ENCODE data around the gene TSPAN10.

DNA sequence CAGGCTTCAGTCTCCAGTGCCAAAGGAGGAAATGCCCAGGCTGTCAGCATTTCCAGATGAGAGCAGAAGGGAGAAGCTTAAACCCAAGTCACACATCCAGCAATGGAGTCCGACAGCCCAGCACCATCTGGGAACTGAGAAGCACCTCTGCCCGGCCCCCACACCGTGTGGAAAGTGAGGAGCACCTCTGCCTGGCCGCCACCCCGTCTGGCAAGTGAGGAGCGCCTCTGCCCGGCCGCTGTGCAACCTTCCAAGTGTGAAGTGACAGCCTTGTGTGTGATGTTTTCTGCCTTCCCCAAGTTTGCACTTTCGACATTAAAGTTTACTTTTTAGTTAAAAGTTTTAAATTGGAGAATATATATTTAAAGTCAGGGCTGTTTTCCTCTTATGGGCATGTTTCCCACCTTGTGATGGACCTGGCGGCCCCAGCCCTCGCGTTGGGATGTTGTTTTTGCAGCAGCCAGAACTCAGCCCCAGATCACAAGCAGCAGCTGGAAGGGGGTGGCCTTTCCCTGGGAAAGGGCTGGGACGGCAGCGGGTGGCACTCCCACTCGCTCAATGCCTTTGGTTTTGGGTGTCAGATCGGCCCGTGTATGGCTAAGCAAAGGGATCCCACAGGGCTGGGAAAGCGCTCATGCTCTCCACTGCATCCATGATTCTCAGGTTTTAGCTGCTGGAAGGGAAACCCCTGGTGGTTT is 36.7 kb downstream of the TSPAN10 start:
- TF ChIP-seq POLR2AphosphoS5 (IDR thresholded peaks at IDR 0.05) (no peak), EP300 (IDR thresholded peaks at IDR 0.05) (no peak)
- TF ChIP-seq, protein P1, sequence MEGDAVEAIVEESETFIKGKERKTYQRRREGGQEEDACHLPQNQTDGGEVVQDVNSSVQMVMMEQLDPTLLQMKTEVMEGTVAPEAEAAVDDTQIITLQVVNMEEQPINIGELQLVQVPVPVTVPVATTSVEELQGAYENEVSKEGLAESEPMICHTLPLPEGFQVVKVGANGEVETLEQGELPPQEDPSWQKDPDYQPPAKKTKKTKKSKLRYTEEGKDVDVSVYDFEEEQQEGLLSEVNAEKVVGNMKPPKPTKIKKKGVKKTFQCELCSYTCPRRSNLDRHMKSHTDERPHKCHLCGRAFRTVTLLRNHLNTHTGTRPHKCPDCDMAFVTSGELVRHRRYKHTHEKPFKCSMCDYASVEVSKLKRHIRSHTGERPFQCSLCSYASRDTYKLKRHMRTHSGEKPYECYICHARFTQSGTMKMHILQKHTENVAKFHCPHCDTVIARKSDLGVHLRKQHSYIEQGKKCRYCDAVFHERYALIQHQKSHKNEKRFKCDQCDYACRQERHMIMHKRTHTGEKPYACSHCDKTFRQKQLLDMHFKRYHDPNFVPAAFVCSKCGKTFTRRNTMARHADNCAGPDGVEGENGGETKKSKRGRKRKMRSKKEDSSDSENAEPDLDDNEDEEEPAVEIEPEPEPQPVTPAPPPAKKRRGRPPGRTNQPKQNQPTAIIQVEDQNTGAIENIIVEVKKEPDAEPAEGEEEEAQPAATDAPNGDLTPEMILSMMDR (IDR thresholded peaks at IDR 0.05) = no peak
